Activated CD4-positive, alpha-beta memory T cell treated with anti-CD3 and anti-CD28 coated beads for 36 hours (primary cell): ENCODE measurements around the gene AP2M1. TPM values are rescaled to one million over a fixed set of nuclear protein-coding genes. Genes with fewer than 3 reads are reported as not detected.

Source experiments
- CTCF ChIA-PET: fragments of 350-600 bp; sonication (Branson Sonifier 250); formaldehyde crosslinking; loops from one replicate; lab custom pipeline; 2021; ENCODE audit warnings: antibody characterized with exemption, inconsistent platforms; lab: Charles Lee
- POLR2A ChIA-PET: fragments of 350-600 bp; sonication (Branson Sonifier 250); formaldehyde crosslinking; loops from one replicate; lab custom pipeline; 2021; ENCODE audit warnings: antibody characterized with exemption; lab: Charles Lee
- DNase-seq: peaks from one replicate; pipeline ENCODE4 v3.0.0-alpha.2; 2020
- H3K27ac Mint-ChIP-seq: one replicate; pipeline ENCODE4 v1.8.0; 2021; ENCODE audit warnings: mixed read lengths
- H3K27me3 Mint-ChIP-seq: one replicate; pipeline ENCODE4 v1.8.0; 2021; ENCODE audit warnings: mixed read lengths
- H3K36me3 Mint-ChIP-seq: one replicate; pipeline ENCODE4 v1.8.0; 2021; ENCODE audit warnings: mixed read lengths
- H3K4me1 Mint-ChIP-seq: one replicate; pipeline ENCODE4 v1.8.0; 2021; ENCODE audit warnings: low read depth, mixed read lengths
- H3K4me3 Mint-ChIP-seq: one replicate; pipeline ENCODE4 v1.8.0; 2021; ENCODE audit warnings: mild to moderate bottlenecking, mixed read lengths
- H3K9me3 Mint-ChIP-seq: one replicate; pipeline ENCODE4 v1.8.0; 2021; ENCODE audit warnings: mixed read lengths
- intact Hi-C: fragments of 100-400 bp; cut with micrococcal nuclease; formaldehyde crosslinking; loops from one replicate; pipeline ENCODE4 v1.15.1; 2023
- total RNA-seq, 2 experiments: library from RNA; stranded (reverse); gene quantifications; one replicate each; pipeline ENCODE4 v1.2.3, GENCODE V29; 2021

AP2M1 gene
- total RNA-seq, 2 experiments from 2014 or later: 218 to 221 TPM

DNA sequence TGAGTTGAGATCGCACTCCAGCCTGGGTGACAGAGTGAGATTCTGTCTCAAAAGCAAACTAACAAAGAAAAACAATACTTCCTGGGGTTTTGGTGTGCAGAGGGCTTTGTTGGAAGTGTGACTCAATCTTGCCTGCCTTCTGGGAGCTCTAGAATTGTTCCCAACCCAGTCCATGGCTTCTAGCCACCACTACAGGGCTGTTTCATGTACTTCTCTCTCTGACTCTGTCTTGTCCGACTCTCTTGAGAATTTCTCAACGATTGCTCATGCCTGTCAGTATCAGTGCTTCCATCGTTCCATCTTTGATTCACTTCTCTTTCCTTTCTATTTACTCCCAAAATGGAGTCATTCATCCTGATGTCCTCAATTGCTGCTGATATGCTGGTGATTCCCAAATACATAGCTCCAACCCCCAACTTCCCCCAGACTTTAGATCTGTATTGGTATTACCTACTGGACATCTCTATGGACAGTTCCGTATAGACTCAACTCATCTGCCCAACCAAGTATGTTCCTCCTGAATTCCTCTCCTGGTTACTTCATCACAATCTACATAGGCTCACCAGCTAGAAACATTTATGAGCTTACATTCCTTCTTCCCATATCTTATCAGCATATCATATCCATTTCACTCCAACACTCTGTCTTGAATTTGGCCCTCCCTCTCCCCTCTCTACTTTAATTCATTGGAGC, 1.8 kb upstream of the AP2M1 start:
- no peak for DNase-seq
- ChIA-PET POLR2A (no interaction called here), CTCF (interaction anchor here (1.0 to 2.4 kb wide), 4 partner anchors 37 to 288 kb away, joined by 3 to 12 read pairs (median 5); partner anchors contain the start of genes EEF1AKMT4, EIF2B5 and PARL)
- Mint-ChIP-seq H3K36me3 (peaks cover 13% of the 10 kb centered on the region), H3K9me3 (no peaks in the 10 kb centered on the region), H3K27me3 (no peaks in the 10 kb centered on the region), H3K27ac (no peak overlapping the region), H3K4me3 (no peak overlapping the region), H3K4me1 (peaks cover 21% of the 10 kb centered on the region)
- intact Hi-C loops: loop anchor here (5.0 kb wide), 1 partner anchor 476 kb away; the partner anchor contains the start of gene YEATS2

DNA sequence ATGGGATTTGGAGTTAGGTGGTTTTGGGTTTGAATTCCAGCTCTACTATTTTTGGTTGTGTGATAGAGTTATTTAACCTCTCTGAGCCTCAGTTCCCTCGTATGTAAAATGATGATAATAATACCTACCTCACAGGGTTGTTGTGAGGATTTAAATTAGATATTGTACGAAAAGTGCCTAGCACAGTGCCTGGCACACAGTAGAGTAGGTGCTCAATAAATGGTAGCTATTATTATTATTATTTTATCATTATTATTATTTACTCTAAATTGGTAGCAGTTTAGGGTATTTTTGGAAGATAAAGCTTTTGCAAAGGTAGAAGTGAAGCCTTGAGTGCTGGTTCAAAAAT, 1.3 kb upstream of the AP2M1 start:
- ChIA-PET CTCF (interaction anchor here (1.0 to 2.4 kb wide), 4 partner anchors 38 to 288 kb away, joined by 3 to 12 read pairs (median 5); partner anchors contain the start of genes EEF1AKMT4, EIF2B5 and PARL), POLR2A (no interaction called here)
- intact Hi-C loops: loop anchor here (5.0 kb wide), 1 partner anchor 476 kb away; the partner anchor contains the start of gene YEATS2
- no peak for DNase-seq
- H3K27ac Mint-ChIP-seq: no peak overlapping the region
- H3K9me3 Mint-ChIP-seq: no peaks in the 10 kb centered on the region
- H3K4me1 Mint-ChIP-seq: peaks cover 25% of the 10 kb centered on the region
- peaks cover 13% of the 10 kb centered on the region for H3K36me3 Mint-ChIP-seq
- H3K27me3 Mint-ChIP-seq: no peaks in the 10 kb centered on the region
- no peak overlapping the region for H3K4me3 Mint-ChIP-seq

DNA sequence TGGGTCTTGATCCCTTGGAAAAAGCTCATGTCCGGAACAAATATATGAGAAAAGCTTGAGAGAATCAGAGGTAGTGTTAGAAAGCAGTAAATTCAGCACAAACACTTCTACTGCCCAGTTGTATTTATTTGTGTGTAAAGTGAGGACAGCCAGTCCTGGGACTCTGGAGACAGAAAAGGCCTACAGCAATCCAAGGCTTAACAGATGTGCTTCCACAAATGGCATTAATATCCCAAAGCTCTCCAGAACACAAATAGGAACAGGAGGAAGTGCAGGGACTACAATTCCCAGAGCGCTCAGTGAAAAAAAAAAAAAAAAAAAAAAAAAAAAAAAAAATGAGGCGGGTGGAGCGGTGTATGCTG, 390 bp upstream of the AP2M1 start:
- Mint-ChIP-seq H3K4me1 (peaks cover 25% of the 10 kb centered on the region), H3K36me3 (peaks cover 19% of the 10 kb centered on the region), H3K27ac (peak overlapping the region; percentile 58), H3K9me3 (no peaks in the 10 kb centered on the region), H3K27me3 (no peaks in the 10 kb centered on the region), H3K4me3 (peak overlapping the region; percentile 98)
- intact Hi-C loops: loop anchor here (1.0 to 5.0 kb wide), 7 partner anchors 12 to 477 kb away; partner anchors contain the start of genes ABCC5, ABCF3, DVL3 and EEF1AKMT4
- CTCF ChIA-PET: interaction anchor here (1.0 to 2.4 kb wide), 3 partner anchors 39 to 289 kb away, joined by 3 to 12 read pairs (median 6); partner anchors contain the start of genes EIF2B5 and PARL
- no peak for DNase-seq
- POLR2A ChIA-PET: interaction anchor here (1.1 to 1.4 kb wide), 2 partner anchors 11 to 75 kb away, joined by 4 to 6 read pairs; partner anchors contain the start of genes ABCF3 and EEF1AKMT4

DNA sequence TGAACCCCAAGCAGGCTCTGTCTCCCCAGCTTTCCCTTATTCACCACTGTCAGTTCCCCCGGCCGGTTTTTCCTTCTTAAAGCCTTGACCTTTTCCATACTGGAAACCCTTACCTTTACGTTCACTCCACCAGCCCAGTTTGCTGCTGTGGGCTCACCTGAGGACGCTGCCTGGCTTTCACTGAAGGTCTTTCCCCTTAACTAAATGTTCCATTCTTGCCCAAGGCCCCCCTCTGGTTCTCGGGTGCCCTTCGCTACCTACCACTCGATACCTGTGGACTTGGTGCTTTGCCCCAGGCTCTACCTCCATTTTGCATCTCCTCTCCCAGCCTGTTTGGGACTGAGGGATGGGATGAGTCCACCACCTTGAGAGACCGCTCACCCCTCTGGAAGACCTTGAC, 851 bp downstream of the AP2M1 start:
- H3K4me1 Mint-ChIP-seq: peaks cover 25% of the 10 kb centered on the region
- ChIA-PET CTCF (interaction anchor here (2.4 kb wide), 1 partner anchor 290 kb away, joined by 6 read pairs; the partner anchor contains the start of gene PARL), POLR2A (interaction anchor here (1.1 to 1.4 kb wide), 2 partner anchors 10 to 74 kb away, joined by 4 to 6 read pairs; partner anchors contain the start of genes ABCF3 and EEF1AKMT4)
- H3K9me3 Mint-ChIP-seq: no peaks in the 10 kb centered on the region
- intact Hi-C loops: loop anchor here (2.0 kb wide), 1 partner anchor 21 kb away; the partner anchor contains the start of gene DVL3
- peak overlapping the region; percentile 98 for H3K4me3 Mint-ChIP-seq
- peaks cover 23% of the 10 kb centered on the region for H3K36me3 Mint-ChIP-seq
- no peak for DNase-seq
- H3K27ac Mint-ChIP-seq: peak overlapping the region; percentile 67
- no peaks in the 10 kb centered on the region for H3K27me3 Mint-ChIP-seq

DNA sequence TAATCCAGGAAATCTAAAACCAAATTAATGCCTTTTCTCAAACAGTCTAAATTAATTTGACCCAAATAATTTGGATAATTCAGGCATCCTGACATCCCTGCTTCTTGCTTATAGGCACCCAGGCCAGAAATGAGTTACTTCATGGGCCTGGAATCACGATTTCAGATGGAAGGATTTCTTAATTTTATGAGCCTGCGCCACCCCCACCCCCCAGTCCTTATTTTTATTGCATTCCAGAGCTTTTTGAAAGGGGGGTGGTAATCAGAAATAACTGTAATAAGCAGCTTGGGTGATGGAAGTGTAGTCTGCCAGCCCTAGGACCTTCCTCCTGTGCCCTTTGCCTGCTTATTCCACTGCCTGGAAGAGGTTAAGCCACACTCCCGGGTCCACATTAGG, 1.3 kb downstream of the AP2M1 start:
- POLR2A ChIA-PET: no interaction called here
- CTCF ChIA-PET: no interaction called here
- peaks cover 23% of the 10 kb centered on the region for H3K36me3 Mint-ChIP-seq
- H3K27ac Mint-ChIP-seq: peak overlapping the region; percentile 67
- H3K27me3 Mint-ChIP-seq: no peaks in the 10 kb centered on the region
- intact Hi-C loops: loop anchor here (2.0 kb wide), 1 partner anchor 21 kb away; the partner anchor contains the start of gene DVL3
- H3K4me1 Mint-ChIP-seq: peaks cover 25% of the 10 kb centered on the region
- H3K9me3 Mint-ChIP-seq: no peaks in the 10 kb centered on the region
- H3K4me3 Mint-ChIP-seq: peak overlapping the region; percentile 98
- no peak for DNase-seq

DNA sequence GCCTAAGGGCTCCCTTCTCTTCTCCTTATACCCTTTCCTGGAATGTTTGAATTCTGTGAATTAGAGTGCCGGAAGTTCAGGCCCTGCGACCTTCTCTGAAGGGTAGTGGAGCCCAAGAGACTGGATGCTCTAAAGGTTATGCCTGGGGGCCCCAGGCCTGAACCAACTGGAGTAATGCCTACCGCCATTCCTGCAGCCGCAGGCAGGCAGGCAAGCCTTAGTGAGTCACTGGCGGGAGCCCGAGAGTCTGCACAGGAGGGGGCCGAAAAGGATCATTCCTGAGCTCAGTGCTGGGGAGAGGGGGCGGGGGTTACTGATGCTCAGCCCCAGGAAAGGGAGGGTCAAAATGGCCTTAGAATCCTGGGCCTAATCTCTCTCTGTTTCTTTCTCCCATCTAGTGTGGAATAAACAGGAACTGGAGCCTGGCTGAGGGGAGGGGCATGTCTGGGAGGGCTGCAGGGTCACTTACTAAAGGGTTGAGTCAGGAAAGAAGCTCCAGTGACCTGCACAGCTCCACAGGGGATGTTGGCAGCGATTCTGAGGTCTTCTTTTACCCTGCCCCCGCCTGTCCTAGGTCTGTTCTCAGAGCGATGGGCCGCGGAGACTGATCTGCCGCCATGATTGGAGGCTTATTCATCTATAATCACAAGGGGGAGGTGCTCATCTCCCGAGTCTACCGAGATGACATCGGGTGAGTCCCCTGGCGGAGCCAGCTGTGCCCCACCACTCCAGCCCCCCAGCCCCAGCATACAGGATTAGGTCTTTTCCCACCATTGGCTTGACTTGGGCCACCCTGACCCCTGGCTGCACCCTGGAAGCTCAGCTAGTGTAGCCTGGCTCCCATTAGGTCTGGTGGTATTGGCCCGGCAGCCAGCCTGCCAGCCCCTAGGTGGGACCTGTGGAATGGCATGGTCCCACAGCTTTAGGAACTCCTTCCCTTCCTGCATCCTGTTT, 2.0 kb downstream of the AP2M1 start:
- ChIA-PET POLR2A (interaction anchor here (0.6 kb wide), 1 partner anchor 81 kb away, joined by 3 read pairs; no protein-coding TSS in a partner anchor), CTCF (no interaction called here)
- Mint-ChIP-seq H3K27me3 (no peaks in the 10 kb centered on the region), H3K9me3 (no peaks in the 10 kb centered on the region), H3K4me3 (peak overlapping the region; percentile 98), H3K27ac (no peak overlapping the region), H3K36me3 (peaks cover 27% of the 10 kb centered on the region), H3K4me1 (peaks cover 25% of the 10 kb centered on the region)
- DNase-seq: no peak
- intact Hi-C loops: no loop called here

DNA sequence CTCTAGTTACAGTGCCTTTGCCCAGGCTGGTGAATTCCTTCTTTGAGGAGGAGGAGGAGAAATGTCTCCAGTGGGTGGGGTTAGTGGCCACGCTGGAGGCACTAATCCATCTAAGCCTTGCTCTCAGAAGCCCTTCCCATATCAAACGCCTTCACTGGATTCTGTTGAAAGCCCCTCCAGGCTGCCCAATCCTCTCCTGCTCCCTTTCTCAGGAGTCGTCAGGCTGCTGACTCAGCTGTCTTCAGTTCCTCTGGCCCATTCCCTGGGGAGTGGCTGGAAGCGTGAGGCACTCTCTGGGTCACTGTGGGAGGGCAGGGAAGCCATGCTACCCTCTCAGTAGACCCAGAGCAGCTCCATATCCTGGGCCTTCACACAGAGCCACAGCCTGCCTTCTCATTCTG, 2.7 kb downstream of the AP2M1 start:
- intact Hi-C loops: no loop called here
- Mint-ChIP-seq H3K4me1 (peaks cover 25% of the 10 kb centered on the region), H3K4me3 (no peak overlapping the region), H3K36me3 (peaks cover 31% of the 10 kb centered on the region), H3K27me3 (no peaks in the 10 kb centered on the region), H3K9me3 (no peaks in the 10 kb centered on the region), H3K27ac (no peak overlapping the region)
- DNase-seq: no peak
- CTCF ChIA-PET: no interaction called here
- POLR2A ChIA-PET: interaction anchor here (0.6 kb wide), 1 partner anchor 82 kb away, joined by 3 read pairs; no protein-coding TSS in a partner anchor

DNA sequence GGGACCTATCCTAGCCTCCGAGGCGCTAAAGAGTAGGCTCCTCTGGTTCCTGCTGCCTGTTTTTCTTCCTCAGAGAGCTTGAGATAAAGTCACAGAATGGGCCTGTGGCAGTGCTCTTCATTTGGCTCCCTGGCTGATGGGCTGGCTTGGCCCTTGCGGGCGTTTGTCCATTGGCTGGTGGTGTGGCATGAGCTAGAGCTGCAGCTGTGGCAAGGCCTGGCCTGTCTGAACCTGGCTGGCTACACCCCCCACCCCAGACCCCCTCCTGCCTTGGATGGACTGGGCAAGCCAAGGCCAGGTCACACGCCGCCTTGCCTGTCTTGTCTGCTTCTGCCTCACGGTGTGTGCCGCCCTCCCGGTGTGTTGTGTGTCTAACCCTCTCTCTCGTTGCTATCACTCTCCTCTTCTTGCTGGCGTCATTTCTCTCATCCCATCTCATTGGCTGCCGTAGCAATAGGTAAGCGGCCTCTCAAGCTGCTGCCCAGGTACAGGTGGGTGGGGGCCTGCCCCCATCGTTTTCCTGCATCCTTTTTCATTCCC, 3.2 kb downstream of the AP2M1 start:
- peaks cover 36% of the 10 kb centered on the region for H3K36me3 Mint-ChIP-seq
- POLR2A ChIA-PET: no interaction called here

DNA sequence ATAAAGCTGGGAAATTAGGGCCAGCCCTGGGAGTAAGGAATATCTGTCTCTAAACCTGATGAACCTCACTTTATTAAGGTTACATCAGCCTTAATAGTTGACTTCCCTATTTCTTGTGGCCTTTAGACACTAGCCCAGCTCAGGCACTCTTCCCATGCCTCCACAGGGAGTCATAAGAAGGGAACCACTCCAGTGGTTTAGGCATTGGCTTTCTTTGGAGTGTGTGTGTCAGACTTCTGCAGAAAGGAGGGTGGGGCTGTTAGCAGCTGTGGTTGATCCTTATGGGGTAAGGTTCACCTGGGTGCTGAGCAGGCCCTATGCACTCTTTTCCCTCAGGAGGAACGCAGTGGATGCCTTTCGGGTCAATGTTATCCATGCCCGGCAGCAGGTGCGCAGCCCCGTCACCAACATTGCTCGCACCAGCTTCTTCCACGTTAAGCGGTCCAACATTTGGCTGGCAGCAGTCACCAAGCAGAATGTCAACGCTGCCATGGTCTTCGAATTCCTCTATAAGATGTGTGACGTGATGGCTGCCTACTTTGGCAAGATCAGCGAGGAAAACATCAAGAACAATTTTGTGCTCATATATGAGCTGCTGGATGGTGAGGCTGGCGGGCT, 4.0 kb downstream of the AP2M1 start:
- intact Hi-C loops: no loop called here
- Mint-ChIP-seq H3K4me3 (no peak overlapping the region), H3K27me3 (no peaks in the 10 kb centered on the region), H3K4me1 (peaks cover 25% of the 10 kb centered on the region), H3K9me3 (no peaks in the 10 kb centered on the region), H3K27ac (no peak overlapping the region), H3K36me3 (peaks cover 43% of the 10 kb centered on the region)
- no peak for DNase-seq
- POLR2A ChIA-PET: no interaction called here
- CTCF ChIA-PET: interaction anchor here (1.0 to 1.2 kb wide), 2 partner anchors 49 to 274 kb away, joined by 3 to 4 read pairs; no protein-coding TSS in a partner anchor

More for the DNA sequence above, 3.2 kb downstream of the AP2M1 start:
- intact Hi-C loops: no loop called here
- Mint-ChIP-seq H3K4me1 (peaks cover 25% of the 10 kb centered on the region), H3K27ac (no peak overlapping the region), H3K4me3 (no peak overlapping the region), H3K27me3 (no peaks in the 10 kb centered on the region), H3K9me3 (no peaks in the 10 kb centered on the region)
- no peak for DNase-seq
- CTCF ChIA-PET: interaction anchor here (1.2 kb wide), 1 partner anchor 50 kb away, joined by 4 read pairs; no protein-coding TSS in a partner anchor

DNA sequence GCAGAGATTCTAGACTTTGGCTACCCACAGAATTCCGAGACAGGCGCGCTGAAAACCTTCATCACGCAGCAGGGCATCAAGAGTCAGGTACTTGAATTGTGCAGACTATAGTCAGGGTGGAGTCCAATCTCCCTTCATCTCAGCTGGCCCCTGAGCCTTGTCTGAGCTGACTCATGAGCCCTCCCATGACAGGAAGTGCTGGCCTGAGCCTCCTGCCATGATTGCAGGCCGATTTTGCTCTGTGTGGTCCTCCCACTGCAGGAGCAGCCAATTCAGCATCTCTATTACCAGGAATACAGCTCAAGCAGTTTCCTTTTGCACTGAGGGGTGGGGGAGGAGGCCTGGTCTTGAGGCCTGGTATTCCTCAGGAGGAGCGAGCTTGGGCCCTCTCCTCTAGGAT, 5.5 kb downstream of the AP2M1 start:
- intact Hi-C loops: no loop called here
- no peaks in the 10 kb centered on the region for H3K9me3 Mint-ChIP-seq
- no peak overlapping the region for H3K27ac Mint-ChIP-seq
- H3K4me1 Mint-ChIP-seq: peaks cover 26% of the 10 kb centered on the region
- H3K4me3 Mint-ChIP-seq: no peak overlapping the region
- H3K27me3 Mint-ChIP-seq: no peaks in the 10 kb centered on the region
- CTCF ChIA-PET: interaction anchor here (1.1 to 1.3 kb wide), 2 partner anchors 47 to 296 kb away, joined by 4 read pairs; partner anchors contain the start of gene PARL
- peaks cover 49% of the 10 kb centered on the region for H3K36me3 Mint-ChIP-seq
- POLR2A ChIA-PET: no interaction called here
- DNase-seq: no peak

DNA sequence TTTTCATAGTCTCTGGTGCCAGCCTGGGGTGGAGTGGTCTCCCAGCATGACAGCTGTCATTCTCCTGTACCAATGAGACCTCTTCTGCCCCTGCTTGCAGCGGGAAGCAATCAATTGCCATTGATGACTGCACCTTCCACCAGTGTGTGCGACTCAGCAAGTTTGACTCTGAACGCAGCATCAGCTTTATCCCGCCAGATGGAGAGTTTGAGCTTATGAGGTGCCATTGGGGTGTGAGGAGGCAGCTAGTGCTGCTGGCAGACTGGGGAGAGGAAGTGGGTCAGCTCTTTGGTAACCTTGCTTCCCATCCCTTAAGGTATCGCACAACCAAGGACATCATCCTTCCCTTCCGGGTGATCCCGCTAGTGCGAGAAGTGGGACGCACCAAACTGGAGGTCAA, 6.9 kb downstream of the AP2M1 start:
- no peak overlapping the region for H3K4me3 Mint-ChIP-seq
- no peak for DNase-seq
- ChIA-PET POLR2A (no interaction called here), CTCF (no interaction called here)
- H3K27ac Mint-ChIP-seq: no peak overlapping the region
- H3K36me3 Mint-ChIP-seq: peaks cover 47% of the 10 kb centered on the region
- intact Hi-C loops: no loop called here
- peaks cover 18% of the 10 kb centered on the region for H3K4me1 Mint-ChIP-seq
- H3K9me3 Mint-ChIP-seq: no peaks in the 10 kb centered on the region
- no peaks in the 10 kb centered on the region for H3K27me3 Mint-ChIP-seq
